Iris pigment epithelial cell (primary cell): ENCODE results near the gene THBS1.

Experiments
- DNase-seq: peaks from one replicate; pipeline ENCODE4 v3.0.0-alpha.2; 2011; ENCODE audit warnings: low read depth

Gene THBS1

GRCh38 chr15:39589193-39589814, 8.4 kb downstream of the THBS1 start:
- DNase-seq, result no peak

- no peak for DNase-seq
Observed at GRCh38 chr15:39589815-39590644, 9.2 kb downstream of the THBS1 start.

- DNase-seq, result no peak
Observed at GRCh38 chr15:39591141-39591895, 10.4 kb downstream of the THBS1 start.

- no peak for DNase-seq
Observed at GRCh38 chr15:39591896-39592315, 11.0 kb downstream of the THBS1 start.

- DNase-seq, result no peak
Observed at GRCh38 chr15:39592500-39592899, 11.6 kb downstream of the THBS1 start.

- DNase-seq, result no peak
Observed at GRCh38 chr15:39593071-39593655, 12.3 kb downstream of the THBS1 start.

GRCh38 chr15:39593656-39594445, 13.0 kb downstream of the THBS1 start:
- no peak for DNase-seq

- no peak for DNase-seq
Observed at GRCh38 chr15:39594446-39595337, 13.8 kb downstream of the THBS1 start.

GRCh38 chr15:39595338-39596221, 14.7 kb downstream of the THBS1 start:
- DNase-seq, result no peak

- no peak for DNase-seq
Observed at GRCh38 chr15:39596358-39597051, 15.6 kb downstream of the THBS1 start.

- DNase-seq, result no peak
Observed at GRCh38 chr15:39597336-39597735, 16.5 kb downstream of the THBS1 start.

GRCh38 chr15:39597751-39598185, 16.9 kb downstream of the THBS1 start:
- no peak for DNase-seq

GRCh38 chr15:39598186-39598850, 17.4 kb downstream of the THBS1 start:
- no peak for DNase-seq

- DNase-seq, result no peak
Observed at GRCh38 chr15:39598958-39599845, 18.3 kb downstream of the THBS1 start.

- DNase-seq, result no peak
Observed at GRCh38 chr15:39599871-39600270, 19.0 kb downstream of the THBS1 start.

- DNase-seq, result no peak
Observed at GRCh38 chr15:39602143-39602542, 21.3 kb downstream of the THBS1 start.

- DNase-seq, result no peak
Observed at GRCh38 chr15:39605146-39605545, 24.3 kb downstream of the THBS1 start.
